Heart right ventricle (tissue), 16 donors: ENCODE measurements around the gene UTP11. TPM values are rescaled to one million over a fixed set of nuclear protein-coding genes. Genes with fewer than 3 reads are reported as not detected.

Experiments
- ATAC-seq, 8 donors: fragments of 200-7000 bp; cut with Tn5 transposase; one replicate each; pipeline ENCODE4 v1.9.1; 2020; ENCODE audit warnings: mild to moderate bottlenecking in 8 of 8, moderate library complexity in 8 of 8, moderate number of reproducible peaks in 1 of 8
- DNase-seq, 2 donors: peaks; one replicate each; pipeline ENCODE4 v3.0.0-alpha.2; 2020
- H3K27ac ChIP-seq, 10 donors: fragments of 200-600 bp; sonication (generic) in 2 of 10; one replicate each; pipeline versions ENCODE4 v1.5.0 to v1.8.0; 2020 to 2022; ENCODE audit warnings: mild to moderate bottlenecking in 3 of 10
- H3K27me3 ChIP-seq, 7 donors: fragments of 200-600 bp; one replicate each; pipeline ENCODE4 v1.8.0; 2021 to 2022; ENCODE audit warnings: mild to moderate bottlenecking in 2 of 7
- H3K36me3 ChIP-seq, 9 donors: fragments of 200-600 bp; sonication (generic) in 1 of 9; one replicate each; pipeline versions ENCODE4 v1.5.0 to v1.8.0; 2020 to 2022; ENCODE audit warnings: mild to moderate bottlenecking in 2 of 9
- H3K4me1 ChIP-seq, 9 donors: fragments of 200-600 bp; sonication (generic) in 1 of 9; one replicate each; pipeline versions ENCODE4 v1.5.0 to v1.8.0; 2020 to 2022; ENCODE audit warnings: mild to moderate bottlenecking in 4 of 9
- H3K4me3 ChIP-seq, 10 donors: fragments of 200-600 bp; sonication (generic) in 2 of 10; one replicate each; pipeline versions ENCODE4 v1.5.0 to v1.8.0; 2020 to 2022; ENCODE audit warnings: mild to moderate bottlenecking in 7 of 10, moderate library complexity in 2 of 10
- H3K9me3 ChIP-seq, 11 donors: fragments of 200-600 bp in 10 of 11; sonication (generic) in 2 of 11; one replicate each; pipeline versions ENCODE4 v1.5.0 to v1.8.0; 2013 to 2022; ENCODE audit warnings: mild to moderate bottlenecking in 2 of 11, control low read depth in 1 of 11, moderate library complexity in 1 of 11
- WGBS, 2 donors: extraction: QIAGEN DNeasy Blood & Tissue Kit; methylation state at CpG; one replicate each; pipeline ENCODE4 v1.1.7; 2013; ENCODE audit warnings: inconsistent platforms in 1 of 2; 5-methylcytosine and 5-hydroxymethylcytosine counted together
- intact Hi-C, 10 donors: fragments of 100-400 bp; cut with DNase I; formaldehyde crosslinking; loops; one replicate each; pipeline versions ENCODE4 v1.11.1 to v1.14.2; 2022
- polyA plus RNA-seq, 2 donors: library from polyadenylated mRNA; stranded (reverse); fragments of 200-250 nt; gene quantifications; one replicate each; pipeline ENCODE4 v1.2.3, GENCODE V29; 2013
- total RNA-seq, 10 donors: library from RNA; stranded (reverse); fragmentation: NEBNext Ultra II Directional in 3 of 10; extraction: Animal tissue kit (Norgen Biotek cat#: 25700) in 3 of 10; gene quantifications; one replicate each; pipeline versions ENCODE4 v1.2.1 to v1.2.4, GENCODE V29; 2021 to 2023
- TF ChIP-seq, protein P1 (sequence below), 9 donors: fragments of 200-600 bp; sonication (generic) in 2 of 9; IDR thresholded peaks; one replicate each; pipeline versions ENCODE4 v1.5.0 to v1.8.0; 2021 to 2022; ENCODE audit warnings: antibody characterized with exemption in 9 of 9, mild to moderate bottlenecking in 5 of 9, moderate library complexity in 1 of 9
- donor health status: Arrhythmogenic right ventricular cardiomyopathy.
- donor health status: ischemic (EF 13 %, LVEDD 7.1; RV severe dilation, severe dysfunction).
- donor health status: healthy with polysubstance abuse.
- donor health status: DM: no; HTN: yes; CAD: no.
- donor health status: DM: no; HTN: no; CAD: no.
- donor health status: ischemic (EF 25% LVEDD 6.9; RV normal size, moderate dysfunction).
- donor health status: ischemic (EF 25% LVEDD 5.7; RV mildly dilated, moderate dysfunction).
- donor health status: healthy.
- donor health status: DM: yes; HTN: yes; CAD: no.
- donor health status: Ischemic cardiomyopathy.
- donor health status: ischemic (EF 35%, LVEDD 5.7; RV mildly dilated, moderate dysfunction).
- donor health status: nonischemic (EF 11% LVEDD 7.7; RV severe dilation, severe dysfunction).
- donor health status: DM: yes; HTN: yes; CAD: no.
- donor health status: PGD.
- donor health status: ischemic (EF 29% LVEDD 5.4; RV normal size, mild dysfunction).
- donor health status: nonischemic (EF 23%, LVEDD 6.1; RV moderate dilation, normal function).

UTP11 gene
- total and polyA plus RNA-seq, 12 donors: 22.9 to 59.8 (median 35.8) TPM

DNA sequence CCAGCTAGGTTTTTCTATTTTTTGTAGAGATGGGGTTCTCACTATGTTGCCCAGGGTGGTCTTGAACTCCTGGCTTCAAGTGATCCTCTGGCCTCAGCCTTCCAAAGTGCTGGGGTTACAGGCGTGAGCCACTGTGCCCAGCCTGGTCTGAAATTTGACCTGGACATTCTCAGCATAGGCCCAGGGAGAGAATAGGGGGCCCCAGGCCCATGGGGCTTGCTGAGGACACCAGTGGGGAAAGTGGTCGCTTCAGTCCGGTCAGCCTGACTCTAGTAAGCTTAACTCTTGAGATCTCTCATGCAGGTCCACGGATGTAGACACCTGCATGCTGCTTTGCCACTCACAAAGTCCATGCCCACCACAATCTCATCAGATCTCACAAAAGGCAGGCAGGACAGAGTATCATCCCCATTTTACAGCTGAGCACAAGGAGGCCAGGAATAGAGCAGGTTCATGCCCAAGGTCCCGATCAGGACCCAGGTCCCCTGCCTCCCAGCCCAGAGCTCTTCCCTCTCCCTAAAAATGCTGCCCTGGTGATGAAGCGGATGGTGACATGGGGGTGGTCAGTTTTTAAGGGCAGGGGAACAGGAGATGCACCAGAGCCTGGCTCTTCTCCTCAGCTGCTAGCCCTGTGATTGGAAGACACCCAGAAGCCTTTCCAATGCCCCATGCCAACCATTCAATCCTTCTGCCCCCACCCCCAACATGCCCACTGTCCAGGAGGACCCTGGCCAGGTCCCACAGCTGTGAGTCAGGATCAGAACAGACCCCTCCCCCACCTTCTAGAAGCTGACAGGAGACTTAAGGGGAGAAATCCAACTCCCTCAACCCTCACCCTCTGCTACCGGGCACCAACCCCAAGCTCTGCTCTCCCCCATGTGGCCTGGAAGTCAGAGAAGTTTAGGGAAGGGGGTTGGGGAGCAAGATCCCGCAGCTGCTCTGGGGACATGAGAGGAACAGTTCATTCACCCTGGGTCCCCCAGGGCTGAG, 9.0 kb upstream of the UTP11 start:
- Histone ChIP-seq H3K4me3 (peak overlapping the region; percentile 51 to 89 (median 70)), H3K36me3 (peaks cover 0 to 8% (median 3%) of the 10 kb centered on the region in 9 donors), H3K27ac (peak overlapping the region; percentile 46 to 97 (median 90)), H3K9me3 (no peaks in the 10 kb centered on the region), H3K27me3 (no peaks in the 10 kb centered on the region), H3K4me1 (peaks cover 34 to 73% (median 60%) of the 10 kb centered on the region in 9 donors)
- ATAC-seq: no peak
- DNase-seq: no peak
- intact Hi-C loops: no loop called here
- WGBS, 2 donors: 66 to 71% methylated on average over 8 of the region's 8 CpGs
- TF ChIP-seq, protein P1, sequence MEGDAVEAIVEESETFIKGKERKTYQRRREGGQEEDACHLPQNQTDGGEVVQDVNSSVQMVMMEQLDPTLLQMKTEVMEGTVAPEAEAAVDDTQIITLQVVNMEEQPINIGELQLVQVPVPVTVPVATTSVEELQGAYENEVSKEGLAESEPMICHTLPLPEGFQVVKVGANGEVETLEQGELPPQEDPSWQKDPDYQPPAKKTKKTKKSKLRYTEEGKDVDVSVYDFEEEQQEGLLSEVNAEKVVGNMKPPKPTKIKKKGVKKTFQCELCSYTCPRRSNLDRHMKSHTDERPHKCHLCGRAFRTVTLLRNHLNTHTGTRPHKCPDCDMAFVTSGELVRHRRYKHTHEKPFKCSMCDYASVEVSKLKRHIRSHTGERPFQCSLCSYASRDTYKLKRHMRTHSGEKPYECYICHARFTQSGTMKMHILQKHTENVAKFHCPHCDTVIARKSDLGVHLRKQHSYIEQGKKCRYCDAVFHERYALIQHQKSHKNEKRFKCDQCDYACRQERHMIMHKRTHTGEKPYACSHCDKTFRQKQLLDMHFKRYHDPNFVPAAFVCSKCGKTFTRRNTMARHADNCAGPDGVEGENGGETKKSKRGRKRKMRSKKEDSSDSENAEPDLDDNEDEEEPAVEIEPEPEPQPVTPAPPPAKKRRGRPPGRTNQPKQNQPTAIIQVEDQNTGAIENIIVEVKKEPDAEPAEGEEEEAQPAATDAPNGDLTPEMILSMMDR (IDR thresholded peaks at IDR 0.05): no peak

DNA sequence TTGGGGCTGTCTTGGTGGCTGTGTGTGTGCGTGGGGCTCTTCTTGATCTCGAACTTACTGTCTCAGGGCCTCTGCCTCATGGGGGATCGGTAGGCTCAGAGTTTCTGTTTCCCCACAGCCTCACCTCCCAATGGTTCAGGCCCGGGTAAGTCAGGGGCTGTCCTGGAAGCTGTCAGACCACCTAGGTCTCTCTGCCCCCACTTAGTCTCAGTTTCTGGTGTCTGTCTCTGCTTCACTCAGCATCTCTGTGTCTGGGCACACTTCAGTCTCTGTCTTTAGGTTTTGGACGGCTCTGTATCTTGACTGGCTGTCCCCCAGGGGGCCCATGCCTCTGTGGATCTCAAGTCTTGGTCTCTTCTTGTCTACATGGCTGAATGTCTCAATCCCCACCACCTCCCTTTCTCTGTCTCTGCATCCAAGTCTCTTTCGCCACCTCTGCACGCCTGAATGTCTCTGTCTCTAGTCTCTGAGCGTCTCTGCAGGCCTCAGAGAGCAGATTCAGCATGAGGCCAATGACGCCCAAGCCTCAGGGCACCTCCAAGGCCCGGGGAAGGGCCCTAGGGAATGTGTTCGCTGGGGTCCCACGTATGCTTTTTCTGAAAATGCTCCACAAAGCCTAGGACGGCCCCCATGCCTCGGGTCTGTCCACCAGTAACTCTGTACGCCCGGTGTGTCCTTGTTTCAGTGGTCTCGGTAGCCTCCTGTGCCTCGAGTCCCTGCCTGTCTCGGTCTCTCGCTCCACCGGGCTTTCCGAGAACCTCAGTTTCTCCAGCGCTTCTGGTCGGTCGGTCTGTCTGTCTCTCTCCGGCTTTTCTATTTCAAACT, 8.0 kb upstream of the UTP11 start:
- WGBS, 2 donors: 13 to 17% methylated on average over 26 of the region's 26 CpGs
- DNase-seq: peak in 1 of 2 donors; percentile 17
- Histone ChIP-seq H3K4me3 (peak overlapping the region; percentile 51 to 89 (median 70)), H3K27ac (peak overlapping the region; percentile 75 to 97 (median 90)), H3K36me3 (no peaks in the 10 kb centered on the region), H3K27me3 (no peaks in the 10 kb centered on the region), H3K9me3 (no peaks in the 10 kb centered on the region), H3K4me1 (peaks cover 27 to 68% (median 50%) of the 10 kb centered on the region in 9 donors)
- no peak for ATAC-seq
- TF ChIP-seq, protein P1 (IDR thresholded peaks at IDR 0.05): no peak
- intact Hi-C loops: no loop called here

DNA sequence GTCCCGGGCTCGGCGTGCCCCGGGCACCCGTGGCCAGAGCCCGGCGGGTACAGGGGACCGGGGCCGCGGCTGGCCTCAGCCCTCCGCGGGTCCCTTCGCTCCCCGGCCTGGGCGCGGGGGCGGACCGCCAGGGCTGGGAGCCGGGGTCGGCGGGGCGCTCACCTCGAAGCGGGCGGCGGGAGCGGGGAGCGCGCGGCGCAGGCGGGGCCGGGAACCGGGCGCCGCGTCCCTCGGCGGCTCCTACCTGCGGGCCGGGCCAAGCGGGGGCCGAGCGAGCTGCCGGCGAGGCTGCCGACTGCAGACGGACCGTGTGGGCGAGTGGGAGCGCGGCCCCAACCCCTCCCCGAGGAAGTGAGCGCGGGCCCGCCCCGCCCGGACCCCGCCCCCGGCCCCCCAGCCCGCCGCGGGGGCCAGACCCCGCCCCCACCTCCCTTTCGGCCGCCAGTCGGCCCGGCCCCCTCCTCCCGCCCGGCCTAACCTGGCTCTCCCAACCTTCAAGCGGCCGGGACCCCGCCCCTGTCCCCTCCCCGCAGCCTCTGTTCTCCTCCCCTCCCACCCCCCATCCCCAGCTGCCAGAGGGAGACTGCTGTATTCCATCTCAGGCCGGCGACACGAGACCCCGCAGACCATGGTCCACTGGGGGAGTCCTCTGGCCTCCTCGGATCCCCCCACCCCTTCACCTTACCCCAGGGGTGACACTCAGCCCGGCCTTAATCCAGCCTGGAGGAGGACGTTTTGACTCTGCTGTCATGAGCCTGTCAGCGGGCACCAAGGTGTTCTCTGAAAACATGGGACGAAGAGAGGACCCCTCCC, 7.1 kb upstream of the UTP11 start, which contains the start of gene FHL3:
TSS of gene FHL3 (minus strand) at position 320 of the 813 bp plus-strand sequence. CDS start 6,102 bp downstream, outside the sequence.
- TF ChIP-seq, protein P1 (IDR thresholded peaks at IDR 0.05): no peak
- DNase-seq: peak; percentile 76 to 80
- intact Hi-C loops: no loop called here
- Histone ChIP-seq H3K36me3 (no peaks in the 10 kb centered on the region), H3K4me1 (peaks cover 22 to 65% (median 41%) of the 10 kb centered on the region in 9 donors), H3K9me3 (no peaks in the 10 kb centered on the region), H3K27ac (peak within 1 kb of the TSS; percentile 75 to 97 (median 90)), H3K4me3 (peak within 1 kb of the TSS; percentile 51 to 89 (median 70)), H3K27me3 (no peaks in the 10 kb centered on the region)
- WGBS, 2 donors: 3 to 7% methylated on average over 24 to 71 of the region's 83 CpGs
- ATAC-seq: peak; percentile 55 to 74 (median 66)
